Suprapubic skin (tissue), 4 donors: ENCODE data around the gene PNPLA2. TPM values are rescaled to one million over a fixed set of nuclear protein-coding genes. Genes with fewer than 3 reads are reported as not detected.
A peak's percentile ranks its signal among the peaks of the same experiment; 100 is the strongest.

Experiments
- DNase-seq, 2 donors: peaks; one replicate each; pipeline ENCODE4 v3.0.0-alpha.2; 2019; ENCODE audit warnings: low spot score in 2 of 2
- H3K27ac ChIP-seq: fragments of 200-600 bp; sonication (generic); one replicate; pipeline ENCODE4 v1.5.1; 2019
- H3K27me3 ChIP-seq: fragments of 200-600 bp; sonication (generic); one replicate; pipeline ENCODE4 v1.5.1; 2019
- H3K36me3 ChIP-seq: fragments of 200-600 bp; sonication (generic); one replicate; pipeline ENCODE4 v1.5.1; 2019
- H3K4me1 ChIP-seq: fragments of 200-600 bp; sonication (generic); one replicate; pipeline ENCODE4 v1.5.1; 2019
- H3K4me3 ChIP-seq: fragments of 200-600 bp; sonication (generic); one replicate; pipeline ENCODE4 v1.5.1; 2019; ENCODE audit warnings: mild to moderate bottlenecking
- H3K9me3 ChIP-seq: fragments of 200-600 bp; sonication (generic); one replicate; pipeline ENCODE4 v1.5.1; 2019
- CTCF ChIP-seq, 2 donors: fragments of 200-600 bp in 1 of 2; fragments of 450-650 bp in 1 of 2; sonication (generic) in 1 of 2; IDR thresholded peaks; one replicate each; pipeline ENCODE4 v1.5.1; 2016 to 2019; ENCODE audit warnings: antibody characterized with exemption in 2 of 2, mild to moderate bottlenecking in 1 of 2, moderate library complexity in 1 of 2
- EP300 ChIP-seq: sonication (generic); formaldehyde crosslinking; IDR thresholded peaks from one replicate; pipeline ENCODE4 v1.6.1; 2017; ENCODE audit warnings: antibody characterized with exemption
- POLR2A ChIP-seq, 2 donors: fragments of 450-650 bp; IDR thresholded peaks; one replicate each; pipeline ENCODE4 v1.6.1; 2017; ENCODE audit warnings: antibody characterized with exemption in 2 of 2, mild to moderate bottlenecking in 2 of 2, moderate library complexity in 2 of 2
- POLR2AphosphoS5 ChIP-seq, 3 donors: sonication (generic); formaldehyde crosslinking; IDR thresholded peaks; one replicate each; pipeline ENCODE4 v1.6.1; 2017; ENCODE audit warnings: antibody characterized with exemption in 3 of 3
- WGBS: methylation state at CpG from one replicate; pipeline ENCODE4 v1.1.5; 2018; 5-methylcytosine and 5-hydroxymethylcytosine counted together
- total RNA-seq, 4 donors: library from RNA; depleted of rRNA; stranded (reverse); fragments of >200 nt; gene quantifications; one replicate each; pipeline ENCODE4 v1.1.0, GENCODE V29; 2016

The PNPLA2 gene
- total RNA-seq, 4 donors from 2014 or later, result 74.9 to 117 (median 85.9) TPM

DNA sequence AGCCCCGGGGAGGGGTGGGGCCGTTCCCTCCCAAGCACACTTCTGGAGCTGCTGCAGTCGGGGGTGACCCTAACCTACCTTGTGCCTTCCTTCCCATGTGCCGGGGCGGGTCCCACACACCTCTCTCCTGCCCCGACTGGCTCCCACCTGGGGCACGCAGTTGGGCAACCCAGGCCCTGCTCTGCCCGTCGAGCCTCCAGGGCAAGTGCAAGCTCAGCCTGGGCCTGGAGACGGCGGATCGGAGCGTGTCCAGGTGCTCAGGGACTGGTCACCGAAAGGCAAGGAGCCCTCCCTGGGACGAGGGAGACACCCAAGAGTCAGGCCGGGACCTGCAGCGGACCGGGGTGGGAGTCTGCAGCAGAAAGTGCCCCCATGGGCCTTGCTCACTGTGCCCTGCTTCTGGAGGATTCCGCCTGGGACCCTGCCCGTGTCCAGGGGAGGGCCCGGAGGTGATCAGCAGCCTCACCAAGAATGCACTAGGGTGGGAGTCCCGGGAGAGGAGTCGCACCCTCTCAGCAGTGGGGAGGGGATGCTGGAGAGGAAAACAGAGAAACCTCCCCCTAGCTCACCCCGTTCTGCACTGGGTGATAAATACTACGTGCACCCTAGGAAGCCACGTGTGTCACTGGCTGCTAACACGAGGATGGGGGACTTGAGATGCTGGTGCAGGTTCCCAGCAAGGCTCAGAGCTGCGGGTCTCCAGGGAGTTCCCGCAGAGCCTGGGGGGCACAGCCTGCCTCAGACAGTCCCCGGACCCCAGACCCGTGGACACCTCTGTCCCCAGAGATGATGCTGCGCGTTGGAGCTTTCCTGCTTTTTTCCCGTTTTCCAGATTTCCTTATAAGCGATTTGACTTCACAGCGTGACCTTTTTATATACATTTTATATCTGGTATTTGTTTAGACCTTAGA, 36.2 kb upstream of the PNPLA2 start:
- Histone ChIP-seq H3K9me3 (no peaks in the 10 kb centered on the region), H3K27me3 (no peaks in the 10 kb centered on the region), H3K36me3 (no peaks in the 10 kb centered on the region), H3K4me1 (peaks cover 30% of the 10 kb centered on the region), H3K4me3 (no peak overlapping the region), H3K27ac (no peak overlapping the region)
- no peak for TF ChIP-seq EP300
- no peak for TF ChIP-seq POLR2AphosphoS5 (IDR thresholded peaks at IDR 0.05)
- TF ChIP-seq CTCF (IDR thresholded peaks at IDR 0.05), result no peak
- no peak for TF ChIP-seq POLR2A (IDR thresholded peaks at IDR 0.05)
- 72% methylated on average over 13 of the region's 36 CpGs for WGBS
- DNase-seq, result no peak

DNA sequence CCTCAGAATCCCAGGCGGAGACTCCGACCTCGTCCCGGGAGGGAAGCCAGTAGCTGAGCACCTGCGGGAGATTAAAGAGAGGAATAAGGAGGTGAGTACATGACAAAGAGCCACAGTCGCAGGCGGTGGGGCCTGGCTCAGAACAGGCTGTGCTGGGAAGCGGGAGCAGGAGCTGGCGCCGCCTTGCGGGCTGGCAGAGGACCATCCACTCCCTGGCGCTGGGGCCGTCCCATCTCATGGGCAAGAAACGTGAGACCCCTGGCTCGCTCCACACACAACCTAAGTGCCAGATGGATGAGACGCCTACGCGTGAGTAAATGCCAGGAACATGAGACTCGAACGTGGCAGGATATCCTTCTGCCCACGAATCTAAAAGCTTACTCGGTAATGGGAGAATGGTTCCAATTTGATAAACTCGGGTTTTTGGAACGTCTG, 35.1 kb upstream of the PNPLA2 start:
- H3K27me3 ChIP-seq, result peaks cover 3% of the 10 kb centered on the region
- H3K36me3 ChIP-seq, result no peaks in the 10 kb centered on the region
- peak in 1 of 2 donors; percentile 91 for DNase-seq
- no peak overlapping the region for H3K27ac ChIP-seq
- H3K9me3 ChIP-seq, result no peaks in the 10 kb centered on the region
- H3K4me3 ChIP-seq, result no peak overlapping the region
- whole genome bisulfite sequencing, result 36% methylated on average over 19 of the region's 24 CpGs
- TF ChIP-seq CTCF (IDR thresholded peaks at IDR 0.05) (peak; percentile 70), POLR2A (IDR thresholded peaks at IDR 0.05) (no peak)
- peaks cover 22% of the 10 kb centered on the region for H3K4me1 ChIP-seq

GRCh38 chr11:786235-787083, 32.3 kb upstream of the PNPLA2 start:
- TF ChIP-seq EP300, result no peak
- no peak for TF ChIP-seq CTCF (IDR thresholded peaks at IDR 0.05)
- TF ChIP-seq POLR2A (IDR thresholded peaks at IDR 0.05), result no peak
- TF ChIP-seq POLR2AphosphoS5 (IDR thresholded peaks at IDR 0.05), result no peak
- WGBS, result 85% methylated on average over 13 of the region's 24 CpGs
- Histone ChIP-seq H3K4me3 (no peak overlapping the region), H3K9me3 (no peaks in the 10 kb centered on the region), H3K36me3 (peaks cover 1% of the 10 kb centered on the region), H3K27ac (no peak overlapping the region), H3K4me1 (peaks cover 18% of the 10 kb centered on the region), H3K27me3 (peaks cover 13% of the 10 kb centered on the region)
- no peak for DNase-seq

GRCh38 chr11:787084-787675, 31.5 kb upstream of the PNPLA2 start:
- Histone ChIP-seq H3K9me3 (no peaks in the 10 kb centered on the region), H3K36me3 (peaks cover 9% of the 10 kb centered on the region), H3K27ac (no peak overlapping the region), H3K4me1 (peaks cover 18% of the 10 kb centered on the region), H3K4me3 (no peak overlapping the region), H3K27me3 (peaks cover 13% of the 10 kb centered on the region)
- 83% methylated on average over 10 of the region's 24 CpGs for WGBS
- no peak for DNase-seq
- no peak for TF ChIP-seq POLR2AphosphoS5 (IDR thresholded peaks at IDR 0.05)

DNA sequence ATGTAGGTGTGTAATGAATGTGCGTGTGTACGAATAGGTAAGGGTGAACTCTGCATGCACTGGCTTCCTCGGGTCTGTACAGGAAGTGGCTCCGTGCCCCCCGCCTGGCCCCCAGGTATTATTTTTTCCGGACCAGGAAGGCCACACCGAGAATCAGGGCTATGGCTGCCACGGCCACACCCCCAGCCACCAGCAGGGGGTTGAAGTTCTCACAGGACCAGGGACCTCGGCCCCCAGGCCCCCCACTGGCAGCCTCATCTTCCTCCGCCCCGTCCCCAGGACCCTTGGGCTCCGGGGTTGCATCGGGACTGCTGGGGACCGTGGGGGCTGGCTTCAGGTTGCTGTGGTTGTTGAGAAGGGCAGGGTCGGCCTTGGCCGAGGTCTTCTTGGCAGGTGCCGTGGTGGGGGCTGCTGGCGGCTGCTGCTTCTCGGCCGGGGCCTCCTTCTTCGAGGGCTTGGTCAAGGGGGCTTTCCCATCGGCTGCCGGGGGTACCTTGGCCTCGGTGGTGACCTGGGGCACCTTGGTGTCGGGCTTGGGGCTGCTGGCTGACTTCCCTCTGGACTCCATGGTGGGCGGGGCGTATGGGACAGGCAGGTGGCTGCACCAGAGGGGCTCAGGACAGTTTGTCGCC, 30.6 kb upstream of the PNPLA2 start:
- Histone ChIP-seq H3K4me3 (no peak overlapping the region), H3K36me3 (peaks cover 15% of the 10 kb centered on the region), H3K27me3 (peaks cover 13% of the 10 kb centered on the region), H3K4me1 (peaks cover 11% of the 10 kb centered on the region), H3K27ac (no peak overlapping the region), H3K9me3 (no peaks in the 10 kb centered on the region)
- WGBS, result 66% methylated on average over 20 of the region's 28 CpGs
- no peak for DNase-seq
- TF ChIP-seq POLR2AphosphoS5 (IDR thresholded peaks at IDR 0.05) (no peak), CTCF (IDR thresholded peaks at IDR 0.05) (no peak), POLR2A (IDR thresholded peaks at IDR 0.05) (no peak), EP300 (no peak)
